WTC11 (cell line): ENCODE measurements around the gene HNRNPC. TPM values are rescaled to one million over a fixed set of nuclear protein-coding genes. Genes with fewer than 3 reads are reported as not detected.

Experiments
- ATAC-seq: fragments of 200-7000 bp; cut with Tn5 transposase; 2 replicates; pipeline ENCODE4 v1.10.0; 2021; ENCODE audit warnings: mild to moderate bottlenecking, moderate library complexity
- CTCF ChIA-PET: fragments of 300-600 bp; sonication (Branson Sonifier 250); formaldehyde crosslinking; loops from one replicate; lab custom pipeline; 2021; ENCODE audit warnings: antibody characterized with exemption; lab: Charles Lee
- POLR2A ChIA-PET: fragments of 350-600 bp; sonication (Branson Sonifier 250); formaldehyde crosslinking; loops from one replicate; lab custom pipeline; 2021; ENCODE audit warnings: antibody characterized with exemption; lab: Charles Lee
- DNase-seq: peaks from one replicate; pipeline ENCODE4 v3.0.0; 2021; ENCODE audit warnings: low spot score
- H3K27ac Mint-ChIP-seq: 2 replicates; pipeline ENCODE4 v1.8.0; 2021; ENCODE audit warnings: mixed read lengths
- H3K27me3 Mint-ChIP-seq: 2 replicates; pipeline ENCODE4 v1.8.0; 2021; ENCODE audit warnings: low read depth, mild to moderate bottlenecking, moderate library complexity, mixed read lengths
- H3K36me3 Mint-ChIP-seq: 2 replicates; pipeline ENCODE4 v1.8.0; 2021; ENCODE audit warnings: mixed read lengths
- H3K4me1 Mint-ChIP-seq: 2 replicates; pipeline ENCODE4 v1.8.0; 2022; ENCODE audit warnings: mixed read lengths
- H3K4me3 Mint-ChIP-seq: 2 replicates; pipeline ENCODE4 v1.8.0; 2021; ENCODE audit warnings: mild to moderate bottlenecking, moderate library complexity, mixed read lengths
- H3K9me3 Mint-ChIP-seq: 2 replicates; pipeline ENCODE4 v1.8.0; 2021; ENCODE audit warnings: mixed read lengths
- ATF1 ChIP-seq: sonication (generic); formaldehyde crosslinking; IDR thresholded peaks from 2 replicates; pipeline ENCODE4 v1.8.1; 2023; ENCODE audit warnings: mild to moderate bottlenecking, moderate library complexity, missing genetic modification reagents
- ESRRA ChIP-seq: sonication (generic); formaldehyde crosslinking; IDR thresholded peaks from 2 replicates; pipeline ENCODE4 v1.8.1; 2022; ENCODE audit warnings: mild to moderate bottlenecking, missing genetic modification reagents, borderline replicate concordance
- FOXJ3 ChIP-seq: sonication (generic); formaldehyde crosslinking; IDR thresholded peaks from 2 replicates; pipeline ENCODE4 v1.9.0; 2021; ENCODE audit warnings: missing genetic modification reagents, mild to moderate bottlenecking, borderline replicate concordance
- FOXK1 ChIP-seq: sonication (generic); formaldehyde crosslinking; IDR thresholded peaks from 2 replicates; pipeline ENCODE4 v1.8.0; 2022; ENCODE audit warnings: mild to moderate bottlenecking, moderate library complexity, missing genetic modification reagents
- JAZF1 ChIP-seq: fragments of 250-450 bp; sonication (Bioruptor Pico); IDR thresholded peaks from 2 replicates; pipeline ENCODE4 v1.9.0; 2021; ENCODE audit warnings: moderate library complexity, mild to moderate bottlenecking, inconsistent platforms
- NFATC4 ChIP-seq: fragments of 250-450 bp; sonication (Bioruptor Pico); IDR thresholded peaks from 2 replicates; pipeline ENCODE4 v1.9.0; 2021; ENCODE audit warnings: mild to moderate bottlenecking
- NFE2L1 ChIP-seq: sonication (generic); formaldehyde crosslinking; IDR thresholded peaks from 2 replicates; pipeline ENCODE4 v1.8.1; 2023; ENCODE audit warnings: missing genetic modification reagents
- SMAD3 ChIP-seq: sonication (generic); formaldehyde crosslinking; IDR thresholded peaks from 2 replicates; pipeline ENCODE4 v1.8.0; 2022; ENCODE audit warnings: missing genetic modification reagents, mild to moderate bottlenecking, borderline replicate concordance
- SP1 ChIP-seq: sonication (generic); formaldehyde crosslinking; conservative IDR thresholded peaks from 2 replicates; pipeline ENCODE4 v1.8.1; 2022; ENCODE audit warnings: missing genetic modification reagents
- ZNF121 ChIP-seq: sonication (generic); formaldehyde crosslinking; IDR thresholded peaks from 2 replicates; pipeline ENCODE4 v1.8.0; 2023; ENCODE audit warnings: missing genetic modification reagents
- ZNF423 ChIP-seq: fragments of 250-450 bp; sonication (Bioruptor Pico); IDR thresholded peaks from 2 replicates; pipeline ENCODE4 v2.1.2; 2022; ENCODE audit warnings: mild to moderate bottlenecking, moderate library complexity
- total RNA-seq: library from RNA; stranded (reverse); gene quantifications from 3 replicates; pipeline ENCODE4 v1.2.3, GENCODE V29; 2021
- TF ChIP-seq, protein P1 (sequence below): sonication (generic); formaldehyde crosslinking; IDR thresholded peaks from 2 replicates; pipeline ENCODE4 v1.8.1; 2023; ENCODE audit warnings: mild to moderate bottlenecking, missing genetic modification reagents, borderline replicate concordance
- TF ChIP-seq, protein P2 (sequence below): sonication (generic); formaldehyde crosslinking; IDR thresholded peaks from 2 replicates; pipeline ENCODE4 v1.8.1; 2022; ENCODE audit warnings: mild to moderate bottlenecking, moderate library complexity, missing genetic modification reagents
- TF ChIP-seq, protein P3 (sequence below): sonication (generic); formaldehyde crosslinking; IDR thresholded peaks from 2 replicates; pipeline ENCODE4 v1.8.0; 2022; ENCODE audit warnings: mild to moderate bottlenecking, missing genetic modification reagents
- TF ChIP-seq, protein P4 (sequence below): sonication (generic); formaldehyde crosslinking; IDR thresholded peaks from 2 replicates; pipeline ENCODE4 v1.8.1; 2022; ENCODE audit warnings: low read depth, mild to moderate bottlenecking, moderate library complexity, missing genetic modification reagents, borderline replicate concordance
- TF ChIP-seq, protein P5 (sequence below): fragments of 200-600 bp; IDR thresholded peaks from 2 replicates; pipeline ENCODE4 v1.8.0; 2022; ENCODE audit warnings: antibody characterized with exemption
- TF ChIP-seq, protein P6 (sequence below): sonication (generic); formaldehyde crosslinking; conservative IDR thresholded peaks from 2 replicates; pipeline ENCODE4 v1.8.1; 2022; ENCODE audit warnings: mild to moderate bottlenecking, missing genetic modification reagents
- TF ChIP-seq, protein P7 (sequence below): sonication (generic); formaldehyde crosslinking; IDR thresholded peaks from 2 replicates; pipeline ENCODE4 v1.8.1; 2022; ENCODE audit warnings: missing genetic modification reagents, borderline replicate concordance

HNRNPC gene
- total RNA-seq, 1 experiment from 2014 or later = 982 TPM

DNA sequence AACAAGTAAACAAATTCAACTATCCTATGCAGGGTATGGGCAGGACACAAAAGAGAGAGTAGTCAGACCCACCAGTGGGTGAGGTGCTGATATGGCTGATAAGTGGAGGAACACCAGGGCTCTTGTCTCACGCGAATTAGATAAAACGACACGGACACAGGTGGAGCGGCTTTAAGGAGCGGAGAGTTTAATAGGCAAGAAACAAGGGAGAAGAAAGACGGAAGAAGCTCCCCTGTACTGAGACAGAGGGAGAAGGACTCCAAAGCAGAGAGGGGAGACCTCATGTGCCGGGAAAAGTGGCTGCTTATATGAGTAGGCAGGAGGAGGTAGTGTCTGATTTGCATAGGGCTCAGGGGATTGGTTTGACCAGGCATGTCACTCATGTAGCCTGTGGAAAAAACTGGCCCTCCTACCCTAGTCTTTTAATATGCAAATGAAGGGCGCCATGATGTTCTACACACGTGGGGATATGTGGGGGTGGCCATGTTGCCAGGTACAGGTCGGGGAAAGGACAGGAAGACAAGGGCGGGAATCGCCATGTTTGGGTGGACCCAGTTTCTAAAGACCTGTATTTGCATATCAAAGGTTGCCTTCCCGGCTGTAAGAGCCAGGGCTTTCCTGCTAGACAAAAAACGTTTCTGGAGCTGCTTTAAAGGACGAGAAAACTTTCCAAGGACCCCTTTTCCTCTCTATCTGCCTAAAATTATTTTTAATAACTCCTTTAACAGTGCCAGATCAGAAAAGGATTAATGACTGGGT is 39.4 kb upstream of the HNRNPC start (continued):
- TF ChIP-seq, protein P1, sequence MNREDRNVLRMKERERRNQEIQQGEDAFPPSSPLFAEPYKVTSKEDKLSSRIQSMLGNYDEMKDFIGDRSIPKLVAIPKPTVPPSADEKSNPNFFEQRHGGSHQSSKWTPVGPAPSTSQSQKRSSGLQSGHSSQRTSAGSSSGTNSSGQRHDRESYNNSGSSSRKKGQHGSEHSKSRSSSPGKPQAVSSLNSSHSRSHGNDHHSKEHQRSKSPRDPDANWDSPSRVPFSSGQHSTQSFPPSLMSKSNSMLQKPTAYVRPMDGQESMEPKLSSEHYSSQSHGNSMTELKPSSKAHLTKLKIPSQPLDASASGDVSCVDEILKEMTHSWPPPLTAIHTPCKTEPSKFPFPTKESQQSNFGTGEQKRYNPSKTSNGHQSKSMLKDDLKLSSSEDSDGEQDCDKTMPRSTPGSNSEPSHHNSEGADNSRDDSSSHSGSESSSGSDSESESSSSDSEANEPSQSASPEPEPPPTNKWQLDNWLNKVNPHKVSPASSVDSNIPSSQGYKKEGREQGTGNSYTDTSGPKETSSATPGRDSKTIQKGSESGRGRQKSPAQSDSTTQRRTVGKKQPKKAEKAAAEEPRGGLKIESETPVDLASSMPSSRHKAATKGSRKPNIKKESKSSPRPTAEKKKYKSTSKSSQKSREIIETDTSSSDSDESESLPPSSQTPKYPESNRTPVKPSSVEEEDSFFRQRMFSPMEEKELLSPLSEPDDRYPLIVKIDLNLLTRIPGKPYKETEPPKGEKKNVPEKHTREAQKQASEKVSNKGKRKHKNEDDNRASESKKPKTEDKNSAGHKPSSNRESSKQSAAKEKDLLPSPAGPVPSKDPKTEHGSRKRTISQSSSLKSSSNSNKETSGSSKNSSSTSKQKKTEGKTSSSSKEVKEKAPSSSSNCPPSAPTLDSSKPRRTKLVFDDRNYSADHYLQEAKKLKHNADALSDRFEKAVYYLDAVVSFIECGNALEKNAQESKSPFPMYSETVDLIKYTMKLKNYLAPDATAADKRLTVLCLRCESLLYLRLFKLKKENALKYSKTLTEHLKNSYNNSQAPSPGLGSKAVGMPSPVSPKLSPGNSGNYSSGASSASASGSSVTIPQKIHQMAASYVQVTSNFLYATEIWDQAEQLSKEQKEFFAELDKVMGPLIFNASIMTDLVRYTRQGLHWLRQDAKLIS (CRISPR knock-in tag) = no peak
- TF ChIP-seq ZNF423 (CRISPR knock-in tag) (no peak), JAZF1 (CRISPR knock-in tag) (no peak), ZNF121 (CRISPR knock-in tag) (no peak), FOXJ3 (CRISPR knock-in tag) (no peak), FOXK1 (peak; percentile 72; the same call in 1 of the 2 replicates), NFATC4 (CRISPR knock-in tag) (no peak), SMAD3 (CRISPR knock-in tag) (no peak), NFE2L1 (CRISPR knock-in tag) (peak; percentile 41; the same call in 1 of the 2 replicates), ESRRA (no peak)
- TF ChIP-seq, protein P2, sequence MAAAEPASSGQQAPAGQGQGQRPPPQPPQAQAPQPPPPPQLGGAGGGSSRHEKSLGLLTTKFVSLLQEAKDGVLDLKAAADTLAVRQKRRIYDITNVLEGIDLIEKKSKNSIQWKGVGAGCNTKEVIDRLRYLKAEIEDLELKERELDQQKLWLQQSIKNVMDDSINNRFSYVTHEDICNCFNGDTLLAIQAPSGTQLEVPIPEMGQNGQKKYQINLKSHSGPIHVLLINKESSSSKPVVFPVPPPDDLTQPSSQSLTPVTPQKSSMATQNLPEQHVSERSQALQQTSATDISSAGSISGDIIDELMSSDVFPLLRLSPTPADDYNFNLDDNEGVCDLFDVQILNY (CRISPR knock-in tag) = peak; percentile 100
- TF ChIP-seq, protein P3, sequence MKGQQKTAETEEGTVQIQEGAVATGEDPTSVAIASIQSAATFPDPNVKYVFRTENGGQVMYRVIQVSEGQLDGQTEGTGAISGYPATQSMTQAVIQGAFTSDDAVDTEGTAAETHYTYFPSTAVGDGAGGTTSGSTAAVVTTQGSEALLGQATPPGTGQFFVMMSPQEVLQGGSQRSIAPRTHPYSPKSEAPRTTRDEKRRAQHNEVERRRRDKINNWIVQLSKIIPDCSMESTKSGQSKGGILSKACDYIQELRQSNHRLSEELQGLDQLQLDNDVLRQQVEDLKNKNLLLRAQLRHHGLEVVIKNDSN = peak; percentile 65; the same call in 1 of the 2 replicates
- TF ChIP-seq, protein P4, sequence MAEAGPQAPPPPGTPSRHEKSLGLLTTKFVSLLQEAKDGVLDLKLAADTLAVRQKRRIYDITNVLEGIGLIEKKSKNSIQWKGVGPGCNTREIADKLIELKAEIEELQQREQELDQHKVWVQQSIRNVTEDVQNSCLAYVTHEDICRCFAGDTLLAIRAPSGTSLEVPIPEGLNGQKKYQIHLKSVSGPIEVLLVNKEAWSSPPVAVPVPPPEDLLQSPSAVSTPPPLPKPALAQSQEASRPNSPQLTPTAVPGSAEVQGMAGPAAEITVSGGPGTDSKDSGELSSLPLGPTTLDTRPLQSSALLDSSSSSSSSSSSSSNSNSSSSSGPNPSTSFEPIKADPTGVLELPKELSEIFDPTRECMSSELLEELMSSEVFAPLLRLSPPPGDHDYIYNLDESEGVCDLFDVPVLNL (CRISPR knock-in tag) = peak; percentile 96
- TF ChIP-seq, protein P5, sequence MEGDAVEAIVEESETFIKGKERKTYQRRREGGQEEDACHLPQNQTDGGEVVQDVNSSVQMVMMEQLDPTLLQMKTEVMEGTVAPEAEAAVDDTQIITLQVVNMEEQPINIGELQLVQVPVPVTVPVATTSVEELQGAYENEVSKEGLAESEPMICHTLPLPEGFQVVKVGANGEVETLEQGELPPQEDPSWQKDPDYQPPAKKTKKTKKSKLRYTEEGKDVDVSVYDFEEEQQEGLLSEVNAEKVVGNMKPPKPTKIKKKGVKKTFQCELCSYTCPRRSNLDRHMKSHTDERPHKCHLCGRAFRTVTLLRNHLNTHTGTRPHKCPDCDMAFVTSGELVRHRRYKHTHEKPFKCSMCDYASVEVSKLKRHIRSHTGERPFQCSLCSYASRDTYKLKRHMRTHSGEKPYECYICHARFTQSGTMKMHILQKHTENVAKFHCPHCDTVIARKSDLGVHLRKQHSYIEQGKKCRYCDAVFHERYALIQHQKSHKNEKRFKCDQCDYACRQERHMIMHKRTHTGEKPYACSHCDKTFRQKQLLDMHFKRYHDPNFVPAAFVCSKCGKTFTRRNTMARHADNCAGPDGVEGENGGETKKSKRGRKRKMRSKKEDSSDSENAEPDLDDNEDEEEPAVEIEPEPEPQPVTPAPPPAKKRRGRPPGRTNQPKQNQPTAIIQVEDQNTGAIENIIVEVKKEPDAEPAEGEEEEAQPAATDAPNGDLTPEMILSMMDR = no peak
- TF ChIP-seq, protein P6, sequence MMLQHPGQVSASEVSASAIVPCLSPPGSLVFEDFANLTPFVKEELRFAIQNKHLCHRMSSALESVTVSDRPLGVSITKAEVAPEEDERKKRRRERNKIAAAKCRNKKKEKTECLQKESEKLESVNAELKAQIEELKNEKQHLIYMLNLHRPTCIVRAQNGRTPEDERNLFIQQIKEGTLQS (CRISPR knock-in tag) = no peak

DNA sequence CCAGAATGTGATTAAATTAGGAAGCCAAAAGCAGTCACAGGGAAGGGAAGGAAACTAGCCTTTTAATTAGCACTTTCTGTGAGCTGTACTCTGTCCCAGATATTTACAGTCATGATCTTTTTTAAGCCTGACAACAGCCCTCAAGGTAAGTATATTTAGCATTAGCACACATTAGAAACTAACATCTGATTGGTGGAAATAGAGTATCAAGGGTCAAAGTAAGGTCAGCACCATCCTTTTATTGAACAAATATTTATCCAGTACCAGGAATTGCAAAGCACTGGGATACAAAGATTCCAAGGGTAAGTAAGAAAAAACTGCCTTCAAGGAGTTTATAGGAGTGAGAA is 38.9 kb upstream of the HNRNPC start:
- Mint-ChIP-seq H3K36me3 (no peaks in the 10 kb centered on the region), H3K4me1 (peaks cover 36% of the 10 kb centered on the region), H3K9me3 (no peaks in the 10 kb centered on the region), H3K27me3 (no peaks in the 10 kb centered on the region)
- peak; percentile 5 for ATAC-seq
- POLR2A ChIA-PET = interaction anchor here (0.5 to 1.6 kb wide), 5 partner anchors 8 to 76 kb away, joined by 3 to 4 read pairs (median 3); partner anchors contain the start of gene SUPT16H
- TF ChIP-seq, protein P7, sequence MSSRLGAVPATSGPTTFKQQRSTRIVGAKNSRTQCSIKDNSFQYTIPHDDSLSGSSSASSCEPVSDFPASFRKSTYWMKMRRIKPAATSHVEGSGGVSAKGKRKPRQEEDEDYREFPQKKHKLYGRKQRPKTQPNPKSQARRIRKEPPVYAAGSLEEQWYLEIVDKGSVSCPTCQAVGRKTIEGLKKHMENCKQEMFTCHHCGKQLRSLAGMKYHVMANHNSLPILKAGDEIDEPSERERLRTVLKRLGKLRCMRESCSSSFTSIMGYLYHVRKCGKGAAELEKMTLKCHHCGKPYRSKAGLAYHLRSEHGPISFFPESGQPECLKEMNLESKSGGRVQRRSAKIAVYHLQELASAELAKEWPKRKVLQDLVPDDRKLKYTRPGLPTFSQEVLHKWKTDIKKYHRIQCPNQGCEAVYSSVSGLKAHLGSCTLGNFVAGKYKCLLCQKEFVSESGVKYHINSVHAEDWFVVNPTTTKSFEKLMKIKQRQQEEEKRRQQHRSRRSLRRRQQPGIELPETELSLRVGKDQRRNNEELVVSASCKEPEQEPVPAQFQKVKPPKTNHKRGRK (CRISPR knock-in tag) = no peak
- TF ChIP-seq ATF1 (CRISPR knock-in tag) = no peak
- 0 out of 2 replicates have a peak, but pooled peaks have one; percentile 10 for TF ChIP-seq SP1 (CRISPR knock-in tag)
- TF ChIP-seq, all 79 proteins: peak for 1
- CTCF ChIA-PET = interaction anchor here (1.6 kb wide), 1 partner anchor 30 kb away, joined by 3 read pairs; no protein-coding TSS in a partner anchor
- no peak for DNase-seq
- Mint-ChIP-seq H3K27ac (peak overlapping the region; percentile 99), H3K4me3 (peak overlapping the region; percentile 75)
